Measurements from ENCODE around the gene EHBP1. TPM values are rescaled to one million over a fixed set of nuclear protein-coding genes. Genes with fewer than 3 reads are reported as not detected.

The EHBP1 gene
- total and polyA plus RNA-seq, 7 donors, result 3.9 to 20.2 (median 14.3) TPM

- no peak for DNase-seq
- intact Hi-C loops (cut with DNase I), result loop anchor here in 1 of 2 donors (10.0 kb wide), 1 partner anchor 695 kb away; no protein-coding TSS in a partner anchor
- 61 to 68% (median 62%) methylated on average over 3 of the region's 3 CpGs for WGBS, 3 donors
- no peaks in the 10 kb centered on the region for H3K36me3 ChIP-seq (ENCODE audit: insufficient read depth in 1 of 2, low read depth in 1 of 2)
- no peaks in the 10 kb centered on the region for H3K27me3 ChIP-seq (ENCODE audit: insufficient read depth in 3 of 3, low read length in 2 of 3)
- TF ChIP-seq, protein P1, sequence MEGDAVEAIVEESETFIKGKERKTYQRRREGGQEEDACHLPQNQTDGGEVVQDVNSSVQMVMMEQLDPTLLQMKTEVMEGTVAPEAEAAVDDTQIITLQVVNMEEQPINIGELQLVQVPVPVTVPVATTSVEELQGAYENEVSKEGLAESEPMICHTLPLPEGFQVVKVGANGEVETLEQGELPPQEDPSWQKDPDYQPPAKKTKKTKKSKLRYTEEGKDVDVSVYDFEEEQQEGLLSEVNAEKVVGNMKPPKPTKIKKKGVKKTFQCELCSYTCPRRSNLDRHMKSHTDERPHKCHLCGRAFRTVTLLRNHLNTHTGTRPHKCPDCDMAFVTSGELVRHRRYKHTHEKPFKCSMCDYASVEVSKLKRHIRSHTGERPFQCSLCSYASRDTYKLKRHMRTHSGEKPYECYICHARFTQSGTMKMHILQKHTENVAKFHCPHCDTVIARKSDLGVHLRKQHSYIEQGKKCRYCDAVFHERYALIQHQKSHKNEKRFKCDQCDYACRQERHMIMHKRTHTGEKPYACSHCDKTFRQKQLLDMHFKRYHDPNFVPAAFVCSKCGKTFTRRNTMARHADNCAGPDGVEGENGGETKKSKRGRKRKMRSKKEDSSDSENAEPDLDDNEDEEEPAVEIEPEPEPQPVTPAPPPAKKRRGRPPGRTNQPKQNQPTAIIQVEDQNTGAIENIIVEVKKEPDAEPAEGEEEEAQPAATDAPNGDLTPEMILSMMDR (IDR thresholded peaks at IDR 0.05), result no peak
- H3K27ac ChIP-seq, result no peak overlapping the region
- peaks cover under 1% of the 10 kb centered on the region for H3K4me1 ChIP-seq
- ATAC-seq, result no peak
- no peak overlapping the region for H3K4me3 ChIP-seq
- H3K9me3 ChIP-seq, result no peaks in the 10 kb centered on the region
Measured at GRCh38 chr2:62789918-62790317, 84.4 kb downstream of the EHBP1 start.

GRCh38 chr2:62792408-62792807, 86.9 kb downstream of the EHBP1 start:
- intact Hi-C loops (cut with DNase I), result no loop called here
- 66 to 81% (median 67%) methylated on average over 2 of the region's 2 CpGs for WGBS, 3 donors

DNA sequence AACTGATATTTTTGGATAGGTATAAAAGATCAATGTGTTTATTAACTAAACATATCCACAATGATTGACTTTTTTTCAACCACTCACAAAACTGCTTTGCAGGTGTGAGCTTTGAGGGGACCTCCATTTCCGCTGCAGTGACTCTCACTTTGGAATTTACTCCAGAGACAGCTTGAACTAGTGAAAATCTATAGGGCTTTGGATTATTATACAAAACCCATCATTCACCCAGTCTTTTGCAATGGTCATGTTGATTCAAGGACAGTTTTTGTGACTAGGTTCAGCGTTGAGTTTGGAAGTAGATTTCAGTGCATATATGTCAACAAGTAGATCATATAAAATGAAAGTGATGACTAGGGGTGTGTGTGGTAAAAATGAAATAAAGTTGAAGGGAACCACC, 87.7 kb downstream of the EHBP1 start:
- ATAC-seq (no peak), DNase-seq (no peak)
- Histone ChIP-seq H3K4me1 (peaks cover 3% of the 10 kb centered on the region), H3K4me3 (no peak overlapping the region), H3K27me3 (ENCODE audit: insufficient read depth in 3 of 3, low read length in 2 of 3) (no peaks in the 10 kb centered on the region), H3K27ac (no peak overlapping the region), H3K9me3 (no peaks in the 10 kb centered on the region), H3K36me3 (ENCODE audit: insufficient read depth in 1 of 2, low read depth in 1 of 2) (no peaks in the 10 kb centered on the region)
- TF ChIP-seq, protein P1 (IDR thresholded peaks at IDR 0.05), result no peak
- intact Hi-C loops (cut with DNase I), result no loop called here
- 90 to 95% (median 93%) methylated on average over 2 of the region's 2 CpGs for WGBS, 3 donors

More at GRCh38 chr2:62792408-62792807, 86.9 kb downstream of the EHBP1 start:
- no peak for DNase-seq
- Histone ChIP-seq H3K4me3 (no peak overlapping the region), H3K4me1 (peaks cover 3% of the 10 kb centered on the region), H3K27ac (no peak overlapping the region), H3K9me3 (no peaks in the 10 kb centered on the region), H3K27me3 (ENCODE audit: insufficient read depth in 3 of 3, low read length in 2 of 3) (no peaks in the 10 kb centered on the region), H3K36me3 (ENCODE audit: insufficient read depth in 1 of 2, low read depth in 1 of 2) (no peaks in the 10 kb centered on the region)
- ATAC-seq, result no peak
- TF ChIP-seq, protein P1 (IDR thresholded peaks at IDR 0.05), result no peak

- Histone ChIP-seq H3K27me3 (ENCODE audit: insufficient read depth in 3 of 3, low read length in 2 of 3) (no peaks in the 10 kb centered on the region), H3K4me3 (no peak overlapping the region), H3K27ac (no peak overlapping the region), H3K9me3 (no peaks in the 10 kb centered on the region), H3K4me1 (peaks cover 3% of the 10 kb centered on the region), H3K36me3 (ENCODE audit: insufficient read depth in 1 of 2, low read depth in 1 of 2) (no peaks in the 10 kb centered on the region)
- intact Hi-C loops (cut with DNase I), result no loop called here
- WGBS, 3 donors, result 48 to 64% (median 48%) methylated on average over 2 of the region's 2 CpGs
- DNase-seq, result no peak
- ATAC-seq, result no peak
- TF ChIP-seq, protein P1 (IDR thresholded peaks at IDR 0.05), result no peak
Measured at GRCh38 chr2:62794791-62795190, 89.3 kb downstream of the EHBP1 start.

- no peak for DNase-seq
- Histone ChIP-seq H3K9me3 (no peaks in the 10 kb centered on the region), H3K27me3 (ENCODE audit: insufficient read depth in 3 of 3, low read length in 2 of 3) (no peaks in the 10 kb centered on the region), H3K4me1 (peaks cover 3% of the 10 kb centered on the region), H3K4me3 (no peak overlapping the region), H3K36me3 (ENCODE audit: insufficient read depth in 1 of 2, low read depth in 1 of 2) (no peaks in the 10 kb centered on the region), H3K27ac (no peak overlapping the region)
- TF ChIP-seq, protein P1 (IDR thresholded peaks at IDR 0.05), result no peak
- ATAC-seq, result no peak
- intact Hi-C loops (cut with DNase I), result no loop called here
Measured at GRCh38 chr2:62795341-62795740, 89.8 kb downstream of the EHBP1 start.
